ENCODE results near the gene SHC3. TPM values are rescaled to one million over a fixed set of nuclear protein-coding genes. Genes with fewer than 3 reads are reported as not detected.

SHC3 gene
- total RNA-seq, 2 donors from 2014 or later: 5.7 to 6.9 TPM

GRCh38 chr9:89073397-89073796, 105.2 kb downstream of the SHC3 start:
- H3K27ac ChIP-seq: no peak overlapping the region
- no peaks in the 10 kb centered on the region for H3K9me3 ChIP-seq
- TF ChIP-seq POLR2A (IDR thresholded peaks at IDR 0.05) (no peak), CTCF (IDR thresholded peaks at IDR 0.05) (no peak)
- 90 to 98% methylated on average over 3 of the region's 3 CpGs for WGBS, 2 donors
- DNase-seq: no peak
- H3K4me3 ChIP-seq: no peak overlapping the region
- intact Hi-C loops (cut with DNase I): no loop called here
- H3K4me1 ChIP-seq: no peaks in the 10 kb centered on the region
- no peaks in the 10 kb centered on the region for H3K36me3 ChIP-seq (replicated peaks in 1 of 2; ENCODE audit: insufficient read depth in 1 of 2, low read depth in 2 of 2)
- no peaks in the 10 kb centered on the region for H3K27me3 ChIP-seq
- no peak for ATAC-seq

GRCh38 chr9:89071591-89071990, 107.0 kb downstream of the SHC3 start:
- TF ChIP-seq CTCF (IDR thresholded peaks at IDR 0.05): no peak
- TF ChIP-seq POLR2A (IDR thresholded peaks at IDR 0.05): no peak
- Histone ChIP-seq H3K4me1 (no peaks in the 10 kb centered on the region), H3K27me3 (no peaks in the 10 kb centered on the region), H3K27ac (no peak overlapping the region), H3K9me3 (no peaks in the 10 kb centered on the region), H3K36me3 (replicated peaks in 1 of 2; ENCODE audit: insufficient read depth in 1 of 2, low read depth in 2 of 2) (no peaks in the 10 kb centered on the region), H3K4me3 (no peak overlapping the region)
- WGBS, 2 donors: 72 to 88% methylated on average over 3 to 4 of the region's 4 CpGs
- DNase-seq: no peak
- no peak for ATAC-seq
- intact Hi-C loops (cut with DNase I): no loop called here

DNA sequence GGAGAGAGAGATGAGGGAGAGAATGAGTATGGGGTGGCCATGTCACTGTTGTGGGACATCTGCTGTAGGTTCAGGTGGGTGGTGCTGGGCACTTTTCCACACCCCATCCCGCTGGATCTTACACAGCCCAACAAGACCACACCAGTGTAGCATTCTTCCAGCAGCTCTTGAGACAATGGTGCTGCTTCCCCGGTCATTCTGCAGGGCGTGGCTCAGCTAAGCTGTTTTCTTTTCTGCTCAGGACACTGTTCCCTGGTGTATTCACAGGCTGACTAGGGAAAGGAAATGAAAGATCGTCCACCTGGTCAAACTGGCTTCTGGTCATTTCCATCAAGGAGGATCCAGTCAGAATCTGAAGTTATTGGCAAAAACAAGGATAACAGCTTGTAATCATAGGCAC, 111.8 kb downstream of the SHC3 start:
- ATAC-seq (no peak), DNase-seq (no peak)
- TF ChIP-seq POLR2A (IDR thresholded peaks at IDR 0.05): no peak
- no peak for TF ChIP-seq CTCF (IDR thresholded peaks at IDR 0.05)
- Histone ChIP-seq H3K36me3 (replicated peaks in 1 of 2; ENCODE audit: insufficient read depth in 1 of 2, low read depth in 2 of 2) (no peaks in the 10 kb centered on the region), H3K4me3 (no peak overlapping the region), H3K27ac (no peak overlapping the region), H3K27me3 (no peaks in the 10 kb centered on the region), H3K9me3 (no peaks in the 10 kb centered on the region), H3K4me1 (no peaks in the 10 kb centered on the region)
- 61 to 78% methylated on average over 4 of the region's 4 CpGs for WGBS, 2 donors
- intact Hi-C loops (cut with DNase I): no loop called here

DNA sequence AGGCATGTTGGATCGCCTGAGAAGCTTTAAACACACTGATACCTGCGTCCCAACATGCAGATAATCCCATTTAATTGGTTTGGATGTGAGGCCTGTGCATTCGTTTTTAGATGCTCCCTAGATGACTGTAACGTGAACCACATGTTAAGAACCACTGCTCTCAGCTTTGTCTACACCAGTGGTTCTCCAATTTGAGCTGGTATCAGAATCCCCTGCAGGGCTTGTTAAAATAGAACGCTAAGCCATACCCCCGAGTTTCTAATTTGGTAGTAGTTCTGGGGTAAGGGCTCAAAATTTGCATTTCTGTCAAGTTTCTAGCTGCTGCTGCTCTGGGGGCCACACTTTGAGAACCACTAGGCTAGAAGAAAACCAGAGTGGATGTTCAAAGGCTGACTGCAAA, 112.7 kb downstream of the SHC3 start:
- TF ChIP-seq CTCF (IDR thresholded peaks at IDR 0.05) (no peak), POLR2A (IDR thresholded peaks at IDR 0.05) (no peak)
- Histone ChIP-seq H3K27me3 (no peaks in the 10 kb centered on the region), H3K36me3 (replicated peaks in 1 of 2; ENCODE audit: insufficient read depth in 1 of 2, low read depth in 2 of 2) (no peaks in the 10 kb centered on the region), H3K9me3 (no peaks in the 10 kb centered on the region), H3K4me1 (no peaks in the 10 kb centered on the region), H3K4me3 (no peak overlapping the region), H3K27ac (no peak overlapping the region)
- DNase-seq: no peak
- no peak for ATAC-seq
- 60 to 66% methylated on average over 6 of the region's 6 CpGs for WGBS, 2 donors
- intact Hi-C loops (cut with DNase I): no loop called here

DNA sequence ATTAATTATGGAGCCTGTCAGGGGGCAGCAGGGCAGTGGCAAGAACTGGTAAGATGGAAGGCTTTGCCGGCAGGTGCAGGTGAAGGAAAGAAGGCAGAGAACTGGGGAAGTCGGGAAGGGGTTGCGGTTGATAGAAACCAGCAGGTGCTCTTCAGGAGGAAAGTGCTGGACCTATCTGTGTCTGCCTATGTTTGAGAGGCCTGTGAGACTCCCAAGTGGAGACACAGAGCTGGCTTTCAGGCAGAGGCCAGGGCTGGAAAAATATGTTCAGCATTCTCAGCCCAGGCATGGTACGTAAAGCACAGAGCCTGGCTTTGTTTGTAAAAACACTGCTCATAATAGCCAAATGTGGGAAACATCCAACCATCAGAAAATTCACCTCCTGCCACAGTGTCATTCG, 117.8 kb downstream of the SHC3 start:
- Histone ChIP-seq H3K36me3 (replicated peaks in 1 of 2; ENCODE audit: insufficient read depth in 1 of 2, low read depth in 2 of 2) (no peaks in the 10 kb centered on the region), H3K4me1 (no peaks in the 10 kb centered on the region), H3K27me3 (no peaks in the 10 kb centered on the region), H3K9me3 (no peaks in the 10 kb centered on the region), H3K27ac (no peak overlapping the region), H3K4me3 (no peak overlapping the region)
- no peak for ATAC-seq
- TF ChIP-seq POLR2A (IDR thresholded peaks at IDR 0.05): no peak
- TF ChIP-seq CTCF (IDR thresholded peaks at IDR 0.05): no peak
- intact Hi-C loops (cut with DNase I): no loop called here
- DNase-seq: no peak
- WGBS, 2 donors: 84 to 90% methylated on average over 5 of the region's 5 CpGs

All from body of pancreas (tissue), 4 donors.